GM21737 (cell line): Measurements from ENCODE around the gene MRTFA.
"Not testable (repeated sequence)": the region's sequence is repeated elsewhere in the genome, so short reads cannot be mapped to it uniquely, and the experiment has no call there.

Source experiments
- ATAC-seq: cut with Tn5 transposase; IDR thresholded peaks from one replicate; pipeline ENCODE4 v1.9.1; 2021; ENCODE audit warnings: mild to moderate bottlenecking, moderate library complexity; ENCODE audit not compliant: unreplicated experiment

The MRTFA gene

DNA sequence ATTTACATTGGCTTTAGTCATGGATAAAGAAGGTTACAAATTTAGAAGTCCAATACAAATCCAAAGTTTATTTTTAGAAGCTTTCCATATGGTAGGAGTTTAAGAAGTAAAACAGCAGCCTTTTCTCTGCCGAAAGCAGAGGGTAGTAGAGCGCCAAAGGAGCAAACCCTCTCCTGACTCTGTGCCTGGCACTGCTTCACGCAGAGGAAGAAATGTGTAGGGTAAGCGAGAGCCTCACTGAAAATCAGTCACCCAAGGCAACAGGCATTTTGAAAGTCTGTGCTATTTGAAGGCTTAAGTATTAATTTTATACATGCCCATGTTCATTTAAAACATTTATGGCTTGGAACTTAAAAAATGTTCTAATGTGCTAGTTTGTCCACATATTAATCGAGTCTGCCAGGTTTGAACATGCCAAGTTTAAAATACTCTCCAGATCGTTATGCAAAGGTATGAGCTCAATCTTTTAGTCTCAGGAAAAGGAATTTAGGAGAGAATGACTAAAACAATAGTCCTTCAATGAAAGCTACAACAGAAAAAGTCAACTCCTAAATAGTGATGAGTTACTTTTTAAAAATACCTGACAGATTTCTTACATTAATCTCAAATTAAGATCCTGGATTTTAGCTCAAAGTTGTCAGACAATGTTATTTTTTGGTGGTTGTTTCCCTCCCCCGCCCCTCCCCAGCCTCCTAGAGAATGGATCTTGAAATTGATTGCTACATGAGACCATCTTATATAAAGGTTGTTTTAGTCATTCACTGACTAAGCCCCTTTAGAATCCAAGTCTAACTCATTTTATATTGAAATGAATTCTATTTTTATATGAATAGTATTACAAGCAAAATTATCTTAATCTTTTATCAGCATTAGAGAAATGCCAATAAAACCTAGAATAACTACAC lies 38.7 kb downstream of the MRTFA start:
- no peak for ATAC-seq

DNA sequence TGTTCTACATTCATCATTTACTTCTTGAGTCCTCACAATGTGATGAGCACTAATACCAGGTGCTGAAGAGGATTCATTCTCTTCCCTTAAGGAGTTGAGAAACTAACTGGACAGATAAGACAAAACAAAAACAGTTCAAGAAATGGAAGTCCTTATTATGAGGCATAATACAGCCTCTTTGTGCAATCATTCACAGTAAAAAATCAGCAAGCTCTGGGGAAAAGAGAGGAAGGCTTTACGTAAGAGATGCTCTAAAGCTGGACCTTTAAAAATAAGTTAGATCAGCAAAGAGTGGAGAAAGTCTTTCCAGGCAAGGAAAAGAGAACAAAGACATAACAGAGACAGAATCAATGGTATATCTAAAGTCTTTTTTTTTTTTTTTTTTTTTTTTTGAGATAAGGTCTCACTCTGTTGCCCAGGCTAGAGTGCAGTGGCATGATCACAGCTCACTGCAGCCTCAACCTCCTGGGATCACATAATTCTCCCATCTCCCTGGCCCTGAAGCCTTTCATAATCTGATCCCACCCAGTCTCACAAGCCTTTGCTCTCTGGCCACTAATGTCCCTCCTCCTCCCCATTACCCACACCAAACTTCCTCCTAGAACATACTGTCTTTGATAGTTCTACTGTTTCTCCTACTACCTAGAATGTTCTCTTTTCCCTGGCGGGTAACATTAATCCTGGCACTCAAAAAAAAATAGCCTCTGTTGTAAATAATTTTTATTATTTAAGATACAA lies 40.9 kb downstream of the MRTFA start:
- ATAC-seq: no peak

DNA sequence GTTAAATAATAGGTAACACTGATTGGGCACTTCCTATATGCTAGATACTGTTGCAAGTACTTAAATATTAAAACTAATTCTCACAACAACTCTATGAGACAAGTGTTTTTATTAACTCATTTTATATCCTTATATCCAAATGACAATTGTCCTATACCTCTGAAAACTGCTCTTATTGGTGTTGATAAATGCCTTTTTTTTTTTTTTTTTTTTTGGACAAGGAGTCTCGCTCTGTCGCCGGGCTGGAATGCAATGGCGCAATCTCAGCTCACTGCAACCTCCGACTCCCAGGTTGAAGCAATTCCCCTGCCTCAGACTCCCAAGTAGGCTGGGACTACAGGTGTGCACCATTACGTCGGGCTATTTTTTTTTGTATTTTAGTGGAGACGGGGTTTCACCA lies 41.6 kb downstream of the MRTFA start:
- ATAC-seq: no peak

DNA sequence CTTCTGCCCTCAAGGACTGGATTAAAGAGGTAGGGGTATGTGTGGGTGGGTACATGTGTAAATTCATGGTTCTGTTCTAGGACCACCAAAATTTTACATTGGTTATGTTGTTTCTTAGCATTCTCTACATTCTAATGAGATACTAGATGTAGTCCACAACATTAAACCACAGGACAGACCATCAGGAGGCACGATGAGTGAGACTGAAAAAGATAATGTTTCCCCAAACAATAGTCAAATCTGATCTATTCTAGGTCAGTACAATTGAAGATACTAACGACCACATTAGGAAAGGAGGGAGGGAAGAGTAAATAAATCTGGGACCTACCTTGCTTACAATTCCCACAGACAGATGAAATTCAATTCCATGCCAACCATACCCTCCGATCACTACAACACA lies 42.2 kb downstream of the MRTFA start:
- ATAC-seq: no peak

DNA sequence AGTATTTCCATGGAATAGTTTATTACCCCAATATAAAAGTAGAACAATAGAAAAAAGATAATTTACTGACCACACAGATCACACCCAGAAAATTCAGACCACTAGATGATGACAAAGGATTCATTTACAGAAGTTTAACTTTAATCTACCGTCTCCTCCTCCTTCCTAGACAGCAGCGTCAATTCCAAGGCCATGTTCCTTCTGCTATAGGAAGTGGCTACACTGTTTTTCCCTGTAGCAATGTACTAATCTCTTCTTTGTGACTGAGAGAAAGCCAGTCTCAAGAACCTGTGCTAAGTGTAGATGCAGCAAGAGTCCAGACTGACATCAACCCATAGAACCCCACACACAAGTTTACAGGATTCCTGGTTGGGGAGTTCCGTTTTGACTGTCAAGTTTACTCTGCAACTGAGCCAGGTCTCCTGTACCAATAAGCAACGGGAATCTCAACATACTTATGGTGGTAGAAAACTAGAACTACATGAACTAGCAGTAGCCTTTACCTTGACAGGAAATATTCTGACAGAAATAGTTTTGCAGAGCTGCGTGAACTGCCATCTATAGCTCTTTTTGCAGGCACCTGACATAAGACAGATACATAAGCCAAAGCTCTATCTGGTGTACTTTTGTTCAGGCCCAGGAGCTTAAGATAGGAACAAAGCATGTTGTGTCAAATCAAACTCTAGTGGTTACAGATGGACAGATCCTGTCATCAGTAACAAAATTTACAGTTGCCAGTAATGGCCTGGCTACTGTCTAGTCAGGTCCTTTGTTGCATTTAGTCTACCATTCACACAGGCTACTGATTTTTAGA lies 42.9 kb downstream of the MRTFA start:
- peak; percentile 47 for ATAC-seq

DNA sequence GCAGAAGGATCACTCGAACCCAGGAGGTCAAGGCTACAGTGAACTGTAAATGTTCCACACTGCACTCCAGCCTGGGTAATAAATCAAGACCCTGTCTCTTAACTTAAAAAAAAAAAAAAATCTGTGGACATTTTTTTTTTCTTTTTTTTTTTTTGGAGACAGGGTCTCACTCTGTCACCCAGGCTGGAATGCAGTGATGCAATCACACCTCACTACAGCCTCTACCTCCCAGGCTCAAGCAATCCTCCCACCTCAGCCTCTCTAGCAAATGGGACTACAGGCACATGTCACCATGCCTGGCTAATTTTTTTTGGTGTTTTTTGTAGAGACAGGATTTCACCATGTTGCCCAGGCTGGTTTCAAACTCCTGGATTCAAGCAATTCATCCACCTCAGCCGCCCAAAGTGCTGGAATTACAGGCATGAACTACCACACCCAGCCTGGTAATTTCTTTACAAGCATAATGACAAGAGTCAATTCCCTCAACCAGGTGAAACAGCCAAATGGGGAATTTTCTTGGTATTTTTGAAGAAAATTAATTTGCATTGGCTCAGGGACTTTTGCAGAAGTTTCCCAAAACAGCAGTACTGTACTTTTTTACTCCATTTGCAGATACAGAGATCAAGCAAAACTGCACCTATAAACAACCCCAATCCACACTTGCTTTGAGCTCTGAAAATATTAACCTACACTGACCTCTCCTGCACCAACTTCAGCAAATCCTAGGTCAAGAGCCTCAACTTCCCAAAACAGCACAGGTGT lies 44.0 kb downstream of the MRTFA start:
- no peak for ATAC-seq

DNA sequence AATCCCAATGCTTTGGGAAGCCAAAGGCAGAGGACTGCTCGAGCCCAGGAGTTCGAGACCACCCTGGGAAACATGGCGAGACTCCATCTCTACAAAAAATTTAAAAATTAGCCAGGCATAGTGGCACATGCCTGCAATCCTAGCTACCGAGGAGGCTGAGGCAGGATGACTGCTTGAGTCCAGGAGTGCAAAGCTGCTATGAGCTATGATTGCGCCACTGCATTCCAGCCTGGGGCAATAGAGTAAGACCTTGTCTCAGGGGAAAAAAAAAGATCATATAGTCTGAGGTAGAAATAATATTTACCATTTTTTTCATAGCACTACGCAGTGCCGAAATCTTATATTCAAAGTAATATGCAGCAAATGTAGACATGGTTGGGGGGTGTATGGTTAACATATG lies 47.8 kb downstream of the MRTFA start:
- ATAC-seq: no peak

DNA sequence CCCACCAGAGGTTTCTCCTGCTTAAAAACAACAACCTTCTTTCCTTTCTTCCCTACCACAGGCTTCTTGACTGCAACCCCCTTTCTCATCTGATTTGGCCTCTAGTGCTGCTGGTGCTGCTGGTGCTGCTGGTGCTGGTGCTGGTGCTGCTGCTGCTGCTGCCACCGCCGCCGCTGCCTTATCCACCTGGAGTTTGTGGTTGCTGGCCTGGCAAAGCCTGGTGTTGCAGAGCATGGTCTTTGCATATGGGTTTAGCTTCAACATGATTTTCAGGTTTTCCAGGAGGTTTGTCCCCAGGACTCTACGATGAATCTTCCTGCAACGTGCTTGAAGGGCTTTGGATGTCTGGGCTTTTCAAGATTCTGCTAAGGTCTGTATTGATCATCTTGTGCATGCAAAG lies 49.7 kb downstream of the MRTFA start:
- no peak for ATAC-seq

DNA sequence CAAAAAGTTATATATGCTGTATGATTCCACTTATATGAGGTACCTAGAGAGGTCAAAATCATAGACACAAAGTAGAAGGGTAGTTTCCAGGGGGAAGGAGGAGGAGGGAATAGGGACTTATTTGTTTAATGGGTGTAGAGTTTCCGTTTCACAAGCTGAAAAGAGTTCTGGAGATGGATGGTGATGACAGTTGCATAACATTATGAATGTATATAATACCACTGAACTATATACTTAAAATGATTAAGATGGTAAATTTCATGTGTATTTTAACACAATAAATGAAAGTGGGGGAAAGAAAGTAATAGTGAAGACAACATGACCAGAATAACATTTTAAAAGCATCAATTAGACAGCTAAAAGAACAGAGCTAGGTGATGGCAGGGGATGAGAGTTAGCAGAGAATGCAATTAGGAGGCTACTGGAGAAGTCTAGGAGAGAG lies 51.2 kb downstream of the MRTFA start:
- ATAC-seq: no peak

DNA sequence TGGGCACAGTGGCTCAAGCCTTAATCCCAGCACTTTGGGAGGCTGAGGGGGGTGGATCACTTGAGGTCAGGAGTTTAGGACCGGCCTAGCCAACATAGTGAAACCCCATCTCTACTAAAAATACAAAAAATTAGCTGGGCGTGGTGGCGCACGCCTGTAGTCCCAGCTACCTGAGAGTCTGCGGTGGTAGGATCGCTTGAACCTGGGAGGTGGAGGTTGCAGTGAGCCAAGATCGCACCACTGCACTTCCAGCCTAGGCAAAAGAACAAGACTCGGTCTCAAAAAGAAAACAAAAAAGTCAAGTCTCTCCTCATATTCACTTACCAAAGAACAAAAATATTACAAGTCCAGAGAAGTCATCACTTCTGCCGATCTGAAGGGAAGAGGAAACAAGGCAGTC lies 51.8 kb downstream of the MRTFA start:
- ATAC-seq: not testable (repeated sequence)

DNA sequence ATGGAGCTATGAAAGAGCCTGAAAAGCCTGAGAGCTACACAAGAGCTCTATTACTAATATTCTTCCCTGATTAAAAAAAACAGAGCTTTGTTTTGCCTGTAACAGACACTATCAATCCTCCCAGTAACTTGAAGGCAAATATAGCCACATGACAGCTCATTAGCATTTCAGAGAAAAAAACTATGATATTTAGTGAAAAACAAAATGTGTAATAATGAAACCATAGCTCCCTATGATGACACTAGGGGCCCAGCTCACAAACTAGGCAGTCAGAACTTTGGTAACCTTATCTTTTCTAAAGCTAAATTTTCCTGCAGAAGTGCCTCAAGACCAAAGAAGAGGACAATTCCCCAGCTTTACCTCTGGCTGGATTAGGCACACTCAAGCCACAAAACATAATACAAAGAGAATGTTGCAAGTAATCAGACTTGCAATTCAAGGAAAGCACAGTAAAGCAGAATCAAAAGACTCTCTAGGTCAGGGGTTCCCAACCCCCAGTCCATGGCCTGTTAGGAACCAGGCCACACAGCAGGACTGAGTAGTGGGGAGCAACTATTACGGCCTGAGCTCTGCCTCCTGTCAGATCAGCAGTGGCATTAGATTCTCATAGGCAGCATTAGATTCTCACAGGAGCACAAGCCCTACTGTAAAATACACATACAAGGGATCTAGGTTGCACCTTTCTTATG lies 53.3 kb downstream of the MRTFA start:
- ATAC-seq: no peak

DNA sequence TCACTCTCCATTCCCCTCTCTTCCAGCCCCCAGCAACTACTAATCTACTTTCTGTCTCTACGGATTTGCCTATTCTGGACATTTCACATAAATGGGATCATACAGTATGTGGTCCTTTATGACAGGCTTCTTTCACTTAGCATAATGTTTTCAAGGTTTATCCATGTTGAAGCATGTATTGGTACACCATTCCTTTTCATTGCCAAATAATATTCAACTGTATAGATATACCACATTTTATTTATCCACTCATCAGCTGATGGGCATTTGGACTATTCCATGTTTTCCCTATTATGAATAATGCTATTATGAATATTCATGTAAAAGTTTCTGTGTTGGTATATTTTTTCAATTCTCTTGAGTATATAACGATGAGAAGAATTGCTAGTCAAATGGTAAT lies 54.5 kb downstream of the MRTFA start:
- ATAC-seq: no peak

DNA sequence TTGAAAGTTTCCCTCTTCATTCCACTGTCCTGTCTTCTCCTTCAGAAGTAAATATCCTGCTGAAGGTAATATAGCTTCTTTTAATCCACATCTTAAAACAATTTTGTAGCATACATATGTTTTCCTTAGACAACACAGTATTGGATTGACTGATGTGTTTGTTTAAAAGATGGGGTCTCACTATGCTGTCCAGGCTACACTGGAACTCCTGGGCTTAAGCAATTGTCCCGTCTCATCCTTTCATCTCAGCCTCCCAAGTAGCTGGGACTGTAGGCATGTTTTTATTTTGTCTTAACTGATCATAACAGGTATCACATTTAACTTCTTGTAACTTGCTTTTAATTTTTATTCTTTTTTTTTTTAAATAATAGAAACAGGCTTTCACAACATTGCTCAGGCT lies 55.9 kb downstream of the MRTFA start:
- ATAC-seq: no peak

DNA sequence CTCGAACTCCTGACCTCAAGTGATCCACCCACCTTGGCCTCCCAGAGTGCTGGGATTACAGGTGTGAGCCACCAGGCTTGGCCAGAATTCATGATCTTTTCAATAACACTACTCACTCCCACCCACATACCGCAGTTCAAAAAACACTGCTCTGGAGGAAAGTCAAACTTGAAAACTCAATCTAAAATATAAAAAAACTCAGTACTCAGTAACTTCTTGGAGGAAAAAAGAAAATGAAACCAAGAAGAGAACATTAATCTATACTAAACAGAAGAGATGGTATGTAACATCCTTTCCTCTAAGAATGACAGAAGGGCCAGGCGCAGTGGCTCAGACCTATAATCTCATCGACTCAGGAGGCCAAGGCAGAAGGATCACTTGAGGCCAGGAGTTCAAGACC lies 58.3 kb downstream of the MRTFA start:
- no peak for ATAC-seq

DNA sequence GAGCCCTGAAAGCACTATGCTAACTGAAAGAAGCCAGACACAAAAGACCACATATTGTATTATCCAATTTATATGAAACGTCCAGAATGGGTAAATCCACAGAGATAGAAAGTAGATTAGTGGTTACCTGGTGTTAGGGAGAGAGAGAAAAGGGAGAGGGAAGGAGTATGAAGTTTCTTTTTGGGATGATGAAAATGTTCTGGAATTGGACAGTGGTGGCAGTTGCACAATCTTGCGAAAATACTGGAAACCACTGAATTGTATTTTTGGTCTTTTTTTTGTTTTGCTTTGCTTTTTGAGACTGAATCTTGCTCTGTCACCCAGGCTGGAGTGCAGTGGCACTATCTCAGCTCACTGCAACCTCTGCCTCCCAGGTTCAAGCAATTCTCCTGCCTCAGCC lies 63.5 kb downstream of the MRTFA start:
- no peak for ATAC-seq

DNA sequence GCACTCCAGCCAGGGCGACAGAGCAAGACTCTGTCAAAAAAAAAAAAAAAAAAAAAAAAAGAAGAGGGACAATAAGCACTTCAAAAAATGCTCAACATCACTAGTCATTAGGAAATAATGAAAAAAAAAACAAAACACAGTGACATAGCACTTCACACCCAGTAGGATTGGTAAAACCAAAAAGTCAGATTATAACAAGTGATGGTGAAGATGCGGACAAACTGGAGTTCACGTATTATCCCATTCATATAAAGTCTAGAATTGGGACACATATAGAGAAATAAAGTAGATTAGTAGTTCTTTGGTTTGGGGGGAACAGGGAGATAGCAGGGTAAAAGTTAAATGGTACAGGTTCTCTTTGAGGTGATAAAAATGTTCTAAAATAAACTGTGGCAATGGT lies 64.6 kb downstream of the MRTFA start:
- ATAC-seq: no peak

DNA sequence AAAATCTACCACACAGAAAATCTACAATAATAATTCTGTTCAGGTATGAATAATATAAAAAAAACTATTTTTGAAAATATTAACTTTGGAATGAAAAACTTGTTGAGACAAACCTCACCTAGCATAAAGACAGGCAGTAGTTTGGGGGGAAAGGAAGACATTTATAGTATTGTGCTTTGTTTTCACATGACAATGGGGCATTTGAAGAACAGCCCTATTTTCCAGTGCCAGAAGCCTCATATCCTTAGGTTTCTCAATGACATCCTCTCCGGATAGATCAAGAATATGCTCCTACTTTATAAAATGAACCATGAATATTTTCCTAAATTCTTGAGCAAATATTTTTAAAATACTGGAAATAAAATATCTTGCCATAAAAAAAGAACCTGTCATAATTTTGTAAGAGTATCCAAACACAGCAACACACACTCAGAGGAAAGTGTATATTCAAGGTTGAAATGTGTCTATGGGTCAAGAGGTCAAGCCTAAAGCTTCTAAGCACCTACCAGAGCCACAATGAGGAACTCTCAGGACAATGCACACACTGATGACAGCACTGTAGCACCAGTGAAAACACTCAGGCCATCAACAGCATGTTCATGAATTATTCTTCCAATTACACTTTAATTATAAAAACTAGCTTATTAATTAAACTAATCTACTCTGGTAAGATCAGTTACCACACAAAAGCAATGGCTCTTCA lies 68.7 kb downstream of the MRTFA start:
- no peak for ATAC-seq

DNA sequence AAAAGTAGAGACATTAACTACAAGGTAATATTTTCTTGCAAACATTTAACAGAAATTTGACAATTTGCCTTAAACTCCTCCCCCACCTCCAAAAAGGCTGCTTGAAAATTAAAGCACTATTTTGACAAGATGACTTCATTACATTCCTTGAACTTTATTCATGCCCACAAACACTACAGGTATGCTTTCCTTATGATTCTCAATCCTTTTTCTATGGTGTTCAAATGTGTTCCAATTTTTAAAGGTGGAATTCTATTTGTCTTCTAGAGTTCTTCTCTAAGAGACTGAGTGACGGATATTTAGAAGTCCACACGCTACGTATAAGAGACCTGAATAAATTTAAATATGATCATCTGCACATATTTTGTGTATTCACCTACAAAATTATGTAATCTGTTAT lies 69.4 kb downstream of the MRTFA start:
- ATAC-seq: no peak

DNA sequence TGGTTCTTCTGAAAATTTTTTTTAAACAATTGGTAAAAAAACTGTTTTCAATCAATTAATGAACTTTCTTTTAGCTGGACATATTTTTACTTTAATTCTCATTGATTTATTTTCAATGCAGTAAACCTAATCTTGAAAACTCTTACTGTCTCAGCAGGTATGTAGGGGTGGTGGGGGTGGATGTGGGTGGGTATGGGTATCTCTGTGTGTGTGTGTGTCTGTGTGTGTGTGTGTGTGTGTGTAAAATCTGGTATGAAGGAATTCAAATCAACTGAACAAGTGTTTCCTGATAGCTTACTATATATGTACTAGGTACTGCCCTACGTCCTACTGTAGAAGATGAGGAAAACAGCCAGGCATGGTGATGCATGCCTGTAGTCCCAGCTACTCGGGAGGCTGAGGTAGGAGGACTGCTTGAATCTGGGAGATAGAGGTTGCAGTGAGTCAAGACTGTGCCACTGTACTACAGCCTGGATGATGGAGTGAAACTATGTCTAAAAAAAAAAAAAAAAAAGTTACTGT lies 75.5 kb downstream of the MRTFA start:
- no peak for ATAC-seq
